Sigmoid colon (tissue), 7 donors: ENCODE data around the gene HPS5. TPM values are rescaled to one million over a fixed set of nuclear protein-coding genes. Genes with fewer than 3 reads are reported as not detected.

Experiments
- DNase-seq: peaks from one replicate; pipeline ENCODE4 v3.0.0-alpha.2; 2019
- H3K27ac ChIP-seq, 4 donors: fragments of 200-600 bp; sonication (generic); one replicate each; pipeline ENCODE4 v1.5.1; 2016 to 2019; ENCODE audit warnings: mild to moderate bottlenecking in 1 of 4
- H3K27me3 ChIP-seq, 3 donors: fragments of 200-600 bp; sonication (generic); one replicate each; pipeline ENCODE4 v1.5.1; 2019; ENCODE audit warnings: mild to moderate bottlenecking in 1 of 3
- H3K36me3 ChIP-seq, 4 donors: fragments of 200-600 bp; sonication (generic); one replicate each; pipeline ENCODE4 v1.5.1; 2016 to 2019
- H3K4me1 ChIP-seq, 4 donors: fragments of 200-600 bp; sonication (generic); one replicate each; pipeline ENCODE4 v1.5.1; 2017 to 2019
- H3K4me3 ChIP-seq, 4 donors: fragments of 200-600 bp; sonication (generic); one replicate each; pipeline ENCODE4 v1.5.1; 2017 to 2019; ENCODE audit warnings: mild to moderate bottlenecking in 2 of 4, moderate library complexity in 1 of 4
- H3K9me3 ChIP-seq, 4 donors: fragments of 200-600 bp in 3 of 4; sonication (generic) in 3 of 4; one replicate each; pipeline versions ENCODE4 v1.5.1 to v1.6.1; 2013 to 2019
- CTCF ChIP-seq, 4 experiments: fragments of 450-650 bp in 3 of 4; fragments of 200-600 bp in 1 of 4; IDR thresholded peaks; one replicate each; pipeline ENCODE4 v1.5.1; 2016 to 2019; ENCODE audit warnings: antibody characterized with exemption in 4 of 4, mild to moderate bottlenecking in 3 of 4, moderate library complexity in 2 of 4
- EP300 ChIP-seq, 4 donors: sonication (generic); formaldehyde crosslinking; IDR thresholded peaks; one replicate each; pipeline ENCODE4 v1.6.1; 2017; ENCODE audit warnings: antibody characterized with exemption in 4 of 4
- POLR2A ChIP-seq, 2 donors: fragments of 450-650 bp; IDR thresholded peaks; one replicate each; pipeline ENCODE4 v1.6.1; 2016; ENCODE audit warnings: antibody characterized with exemption in 2 of 2, mild to moderate bottlenecking in 2 of 2, moderate library complexity in 2 of 2
- POLR2AphosphoS5 ChIP-seq, 4 donors: sonication (generic); formaldehyde crosslinking; IDR thresholded peaks; one replicate each; pipeline ENCODE4 v1.6.1; 2017; ENCODE audit warnings: antibody characterized with exemption in 4 of 4
- WGBS, 2 donors: extraction: QIAGEN DNeasy Blood & Tissue Kit; methylation state at CpG; one replicate each; pipeline ENCODE4 v1.1.7; 2013; 5-methylcytosine and 5-hydroxymethylcytosine counted together
- intact Hi-C: fragments of 100-400 bp; cut with DNase I; formaldehyde crosslinking; loops from one replicate; pipeline ENCODE4 v1.15.1; 2023
- polyA plus RNA-seq, 3 donors: library from polyadenylated mRNA; stranded (reverse); fragments of 200-250 nt; gene quantifications; one replicate each; pipeline ENCODE4 v1.2.3, GENCODE V29; 2013
- total RNA-seq, 4 donors: library from RNA; depleted of rRNA; stranded (reverse); fragments of >200 nt; gene quantifications; one replicate each; pipeline ENCODE4 v1.1.0, GENCODE V29; 2016
- donor health status: healthy with polysubstance abuse.
- donor health status: Bipolar disorder and iron deficiency.
- donor health status: healthy.

HPS5 gene
- total and polyA plus RNA-seq, 7 donors, result 4.2 to 28.5 (median 17.7) TPM

- no peak overlapping the region for H3K4me3 ChIP-seq
Measured at GRCh38 chr11:18285841-18286240, 36.1 kb downstream of the HPS5 start.

GRCh38 chr11:18282626-18283025, 39.3 kb downstream of the HPS5 start:
- Histone ChIP-seq H3K27ac (no peak overlapping the region), H3K27me3 (no peaks in the 10 kb centered on the region), H3K4me1 (no peaks in the 10 kb centered on the region), H3K4me3 (no peak overlapping the region), H3K36me3 (peaks cover 0 to 64% (median 11%) of the 10 kb centered on the region in 4 donors), H3K9me3 (no peaks in the 10 kb centered on the region)
- intact Hi-C loops, result no loop called here
- WGBS, 2 donors, result 81 to 94% methylated on average over 2 of the region's 2 CpGs
- TF ChIP-seq POLR2AphosphoS5 (IDR thresholded peaks at IDR 0.05) (no peak), POLR2A (IDR thresholded peaks at IDR 0.05) (no peak), CTCF (IDR thresholded peaks at IDR 0.05) (no peak), EP300 (IDR thresholded peaks at IDR 0.05) (no peak)
- no peak for DNase-seq

More at GRCh38 chr11:18285841-18286240, 36.1 kb downstream of the HPS5 start:
- H3K27me3 ChIP-seq, result no peaks in the 10 kb centered on the region
- WGBS, 2 donors, result 96 to 99% methylated on average over 1 of the region's 1 CpG
- TF ChIP-seq EP300 (IDR thresholded peaks at IDR 0.05), result no peak
- TF ChIP-seq POLR2AphosphoS5 (IDR thresholded peaks at IDR 0.05), result no peak
- no peak for TF ChIP-seq POLR2A (IDR thresholded peaks at IDR 0.05)
- no peak for TF ChIP-seq CTCF (IDR thresholded peaks at IDR 0.05)
- H3K4me1 ChIP-seq, result no peaks in the 10 kb centered on the region
- no peaks in the 10 kb centered on the region for H3K9me3 ChIP-seq
- peaks cover 0 to 68% (median 11%) of the 10 kb centered on the region in 4 donors for H3K36me3 ChIP-seq
- intact Hi-C loops, result no loop called here
- H3K27ac ChIP-seq, result no peak overlapping the region
- no peak for DNase-seq

- Histone ChIP-seq H3K27me3 (no peaks in the 10 kb centered on the region), H3K9me3 (no peaks in the 10 kb centered on the region), H3K27ac (no peak overlapping the region), H3K36me3 (peaks cover 0 to 43% (median 0%) of the 10 kb centered on the region in 4 donors), H3K4me1 (no peaks in the 10 kb centered on the region), H3K4me3 (no peak overlapping the region)
- no peak for DNase-seq
- WGBS, 2 donors, result 65 to 82% methylated on average over 4 of the region's 4 CpGs
- TF ChIP-seq CTCF (IDR thresholded peaks at IDR 0.05), result no peak
- no peak for TF ChIP-seq POLR2AphosphoS5 (IDR thresholded peaks at IDR 0.05)
- TF ChIP-seq POLR2A (IDR thresholded peaks at IDR 0.05), result no peak
- no peak for TF ChIP-seq EP300 (IDR thresholded peaks at IDR 0.05)
- intact Hi-C loops, result no loop called here
Measured at GRCh38 chr11:18280438-18281045, 41.4 kb downstream of the HPS5 start.

- no peak for DNase-seq
- TF ChIP-seq EP300 (IDR thresholded peaks at IDR 0.05), result no peak
- peaks cover 0 to 26% (median 0%) of the 10 kb centered on the region in 4 donors for H3K36me3 ChIP-seq
- peak overlapping the region in 1 of 4 donors; percentile 3 for H3K27ac ChIP-seq
- H3K27me3 ChIP-seq, result no peaks in the 10 kb centered on the region
- no peaks in the 10 kb centered on the region for H3K4me1 ChIP-seq
- intact Hi-C loops, result no loop called here
- H3K9me3 ChIP-seq, result no peaks in the 10 kb centered on the region
- H3K4me3 ChIP-seq, result no peak overlapping the region
- WGBS, 2 donors, result 89 to 90% methylated on average over 5 of the region's 5 CpGs
Measured at GRCh38 chr11:18277565-18278271, 44.2 kb downstream of the HPS5 start.

GRCh38 chr11:18271206-18271605, 50.7 kb downstream of the HPS5 start:
- DNase-seq, result no peak
- intact Hi-C loops, result no loop called here
- H3K4me1 ChIP-seq, result no peaks in the 10 kb centered on the region
- no peak overlapping the region for H3K4me3 ChIP-seq
- no peak for TF ChIP-seq POLR2AphosphoS5 (IDR thresholded peaks at IDR 0.05)
- no peak for TF ChIP-seq POLR2A (IDR thresholded peaks at IDR 0.05)
- no peak for TF ChIP-seq EP300 (IDR thresholded peaks at IDR 0.05)
- TF ChIP-seq CTCF (IDR thresholded peaks at IDR 0.05), result no peak
- WGBS, 2 donors, result 62 to 79% methylated on average over 4 of the region's 4 CpGs
- no peak overlapping the region for H3K27ac ChIP-seq
- no peaks in the 10 kb centered on the region for H3K9me3 ChIP-seq
- H3K36me3 ChIP-seq, result no peaks in the 10 kb centered on the region
- no peaks in the 10 kb centered on the region for H3K27me3 ChIP-seq
